SK-N-SH (cell line): Measurements from ENCODE around the gene SCN3B.

Experiments
- CTCF ChIP-seq: fragments of 200-600 bp; sonication (generic); IDR thresholded peaks from 2 replicates; pipeline ENCODE4 v1.6.1; 2017; ENCODE audit warnings: antibody characterized with exemption, mild to moderate bottlenecking, moderate library complexity
- EP300 ChIP-seq, 2 experiments: IDR thresholded peaks; 2 replicates each; pipeline versions ENCODE4 v1.4.0 to v1.6.1; 2012; ENCODE audit warnings: borderline replicate concordance in 1 of 2, low read depth in 1 of 2, low read length in 1 of 2
- GABPA ChIP-seq: IDR thresholded peaks from 2 replicates; pipeline ENCODE4 v1.4.0; 2012; ENCODE audit warnings: low read depth, mild to moderate bottlenecking
- POLR2AphosphoS5 ChIP-seq: IDR thresholded peaks from 2 replicates; pipeline ENCODE4 v1.6.1; 2012; ENCODE audit warnings: low read depth, low read length
- RAD21 ChIP-seq: IDR thresholded peaks from 2 replicates; pipeline ENCODE4 v1.6.1; 2012; ENCODE audit warnings: mild to moderate bottlenecking, low read length
- REST ChIP-seq: IDR thresholded peaks from 2 replicates; pipeline ENCODE4 v1.6.1; 2012; ENCODE audit warnings: mild to moderate bottlenecking, low read depth, low read length, moderate library complexity
- YY1 ChIP-seq: IDR thresholded peaks from 2 replicates; pipeline ENCODE4 v1.4.0; 2012; ENCODE audit warnings: low read depth, mild to moderate bottlenecking

GRCh38 chr11:123601743-123602142, 52.7 kb downstream of the SCN3B start:
- no peak for TF ChIP-seq GABPA
- no peak for TF ChIP-seq CTCF
- TF ChIP-seq YY1: no peak
- no peak for TF ChIP-seq POLR2AphosphoS5
- TF ChIP-seq RAD21: no peak
- TF ChIP-seq EP300 (IDR thresholded peaks at IDR 0.05; ENCODE audit: borderline replicate concordance in 1 of 2, low read depth in 1 of 2, low read length in 1 of 2): no peak
- TF ChIP-seq REST: no peak
